PC-9 (cell line): Measurements from ENCODE around the gene CRACR2A. TPM values are rescaled to one million over a fixed set of nuclear protein-coding genes. Genes with fewer than 3 reads are reported as not detected.

Experiments
- BruUV-seq: library from RNA; stranded (reverse); fragments of 400-500 nt; replicated peaks from 2 replicates; lab custom pipeline; 2021; lab: Mats Ljungman, UMichigan
- CTCF ChIA-PET: fragments of 300-600 bp; sonication (Branson Sonifier 250); formaldehyde crosslinking; loops from one replicate; lab custom pipeline; 2022; ENCODE audit warnings: antibody characterized with exemption; lab: Charles Lee
- POLR2A ChIA-PET: fragments of 300-600 bp; sonication (Branson Sonifier 250); formaldehyde crosslinking; loops from one replicate; lab custom pipeline; 2022; ENCODE audit warnings: antibody characterized with exemption; ENCODE audit not compliant: unreplicated experiment; lab: Charles Lee
- DNase-seq, 2 experiments: peaks; one replicate each; pipeline versions ENCODE4 v3.0.0 to v3.0.0-alpha.2; 2015 to 2022; ENCODE audit warnings: mixed read lengths in 1 of 2
- H2AFZ ChIP-seq: fragments of 200-600 bp; sonication (generic); 2 replicates; pipeline ENCODE4 v1.8.1; 2017; ENCODE audit warnings: antibody characterized with exemption
- H3F3A ChIP-seq: fragments of 200-600 bp; sonication (generic); 2 replicates; pipeline ENCODE4 v1.8.1; 2017; ENCODE audit warnings: antibody characterized with exemption, mild to moderate bottlenecking, low read depth; ENCODE audit not compliant: insufficient read depth
- H3K27ac ChIP-seq: fragments of 200-600 bp; sonication (generic); 2 replicates; pipeline ENCODE4 v1.6.1; 2016; ENCODE audit warnings: mixed run types
- H3K27me3 ChIP-seq: fragments of 200-600 bp; sonication (generic); 2 replicates; pipeline ENCODE4 v1.6.1; 2016; ENCODE audit warnings: low read depth, mixed run types; ENCODE audit not compliant: insufficient read depth
- H3K36me3 ChIP-seq: fragments of 200-600 bp; sonication (generic); 2 replicates; pipeline ENCODE4 v1.6.1; 2016; ENCODE audit warnings: low read depth, mixed run types
- H3K4me1 ChIP-seq: fragments of 200-600 bp; sonication (generic); replicated peaks from 2 replicates; pipeline ENCODE4 v1.6.1; 2016; ENCODE audit warnings: mixed run types; ENCODE audit not compliant: insufficient read depth
- H3K4me2 ChIP-seq: fragments of 200-600 bp; sonication (generic); 2 replicates; pipeline ENCODE4 v1.6.1; 2017; ENCODE audit warnings: mixed run types
- H3K4me3 ChIP-seq: fragments of 200-600 bp; sonication (generic); 2 replicates; pipeline ENCODE4 v1.6.1; 2016; ENCODE audit warnings: mixed run types
- H3K79me2 ChIP-seq: fragments of 200-600 bp; sonication (generic); 2 replicates; pipeline ENCODE4 v1.6.1; 2017; ENCODE audit warnings: low read depth, mixed run types
- H3K9me2 ChIP-seq: fragments of 200-600 bp; sonication (generic); 2 replicates; pipeline ENCODE4 v1.8.1; 2017; ENCODE audit warnings: mild to moderate bottlenecking; ENCODE audit not compliant: insufficient read depth
- H3K9me3 ChIP-seq: fragments of 200-600 bp; sonication (generic); 2 replicates; pipeline ENCODE4 v1.8.1; 2016; ENCODE audit warnings: low read depth; ENCODE audit not compliant: insufficient read depth
- H4K20me1 ChIP-seq: fragments of 200-600 bp; sonication (generic); 2 replicates; pipeline ENCODE4 v1.8.1; 2017; ENCODE audit not compliant: insufficient read depth
- CTCF ChIP-seq: fragments of 200-600 bp; sonication (generic); conservative IDR thresholded peaks from 2 replicates; pipeline ENCODE4 v1.6.1; 2017; ENCODE audit warnings: mixed run types, antibody characterized with exemption, mild to moderate bottlenecking, moderate library complexity
- EZH2 ChIP-seq: fragments of 200-600 bp; sonication (generic); IDR thresholded peaks from 2 replicates; pipeline ENCODE4 v1.8.0; 2017; ENCODE audit warnings: antibody characterized with exemption, low read depth
- intact Hi-C: fragments of 100-400 bp; cut with micrococcal nuclease; formaldehyde crosslinking; loops from one replicate; pipeline ENCODE4 v1.10.0; 2022; ENCODE audit not compliant: unreplicated experiment
- total RNA-seq: library from RNA; stranded (reverse); gene quantifications from 2 replicates; pipeline ENCODE4 v1.2.3, GENCODE V29; 2021

Gene CRACR2A
- total RNA-seq, 1 experiment from 2014 or later: not detected

GRCh38 chr12:3680919-3681594 lies 71.9 kb downstream of the CRACR2A start:
- Histone ChIP-seq H3K4me3 (no peak overlapping the region), H3K27ac (no peak overlapping the region), H3K4me2 (no peak overlapping the region), H3K79me2 (no peaks in the 10 kb centered on the region), H3K36me3 (no peaks in the 10 kb centered on the region), H3K9me3 (no peaks in the 10 kb centered on the region), H3F3A (no peaks in the 10 kb centered on the region), H4K20me1 (no peaks in the 10 kb centered on the region), H3K9me2 (no peaks in the 10 kb centered on the region), H3K4me1 (no peaks in the 10 kb centered on the region), H2AFZ (no peak overlapping the region), H3K27me3 (peaks cover 88% of the 10 kb centered on the region)
- no peak for DNase-seq
- intact Hi-C loops: no loop called here
- ChIA-PET POLR2A (no interaction called here), CTCF (no interaction called here)
- no TSS peak for BruUV-seq
- TF ChIP-seq CTCF (no peak), EZH2 (no peak)

- DNase-seq: no peak
- intact Hi-C loops: no loop called here
- H3K79me2 ChIP-seq: no peaks in the 10 kb centered on the region
- no peaks in the 10 kb centered on the region for H3F3A ChIP-seq
- H2AFZ ChIP-seq: no peak overlapping the region
- H3K9me3 ChIP-seq: no peaks in the 10 kb centered on the region
- no peak overlapping the region for H3K27ac ChIP-seq
- H3K4me1 ChIP-seq: no peaks in the 10 kb centered on the region
- peaks cover 87% of the 10 kb centered on the region for H3K27me3 ChIP-seq
- no peak overlapping the region for H3K4me3 ChIP-seq
- POLR2A ChIA-PET: no interaction called here
- CTCF ChIA-PET: no interaction called here
- no TSS peak for BruUV-seq
- H3K9me2 ChIP-seq: no peaks in the 10 kb centered on the region
- H4K20me1 ChIP-seq: no peaks in the 10 kb centered on the region
- H3K36me3 ChIP-seq: no peaks in the 10 kb centered on the region
- H3K4me2 ChIP-seq: no peak overlapping the region
- no peak for TF ChIP-seq EZH2
- TF ChIP-seq CTCF: no peak
These were observed 73.1 kb downstream of the CRACR2A start for GRCh38 chr12:3679831-3680230.

GRCh38 chr12:3677609-3678008 lies 75.3 kb downstream of the CRACR2A start:
- H3K9me3 ChIP-seq: no peaks in the 10 kb centered on the region
- H3K27me3 ChIP-seq: peaks cover 86% of the 10 kb centered on the region
- ChIA-PET CTCF (no interaction called here), POLR2A (no interaction called here)
- H3K36me3 ChIP-seq: no peaks in the 10 kb centered on the region
- no peaks in the 10 kb centered on the region for H3K4me1 ChIP-seq
- intact Hi-C loops: no loop called here
- no peak overlapping the region for H3K4me2 ChIP-seq
- H4K20me1 ChIP-seq: no peaks in the 10 kb centered on the region
- no peak overlapping the region for H3K27ac ChIP-seq
- H2AFZ ChIP-seq: no peak overlapping the region
- H3K79me2 ChIP-seq: no peaks in the 10 kb centered on the region
- BruUV-seq: no TSS peak
- H3K4me3 ChIP-seq: no peak overlapping the region
- no peak for DNase-seq
- H3K9me2 ChIP-seq: no peaks in the 10 kb centered on the region
- TF ChIP-seq EZH2 (no peak), CTCF (no peak)
- H3F3A ChIP-seq: no peaks in the 10 kb centered on the region
